ENCODE results near the gene HNRNPA1L2. TPM values are rescaled to one million over a fixed set of nuclear protein-coding genes. Genes with fewer than 3 reads are reported as not detected.

Gene HNRNPA1L2
- total RNA-seq, 4 donors from 2014 or later = 1.6 to 6.2 (median 4.6) TPM

DNA sequence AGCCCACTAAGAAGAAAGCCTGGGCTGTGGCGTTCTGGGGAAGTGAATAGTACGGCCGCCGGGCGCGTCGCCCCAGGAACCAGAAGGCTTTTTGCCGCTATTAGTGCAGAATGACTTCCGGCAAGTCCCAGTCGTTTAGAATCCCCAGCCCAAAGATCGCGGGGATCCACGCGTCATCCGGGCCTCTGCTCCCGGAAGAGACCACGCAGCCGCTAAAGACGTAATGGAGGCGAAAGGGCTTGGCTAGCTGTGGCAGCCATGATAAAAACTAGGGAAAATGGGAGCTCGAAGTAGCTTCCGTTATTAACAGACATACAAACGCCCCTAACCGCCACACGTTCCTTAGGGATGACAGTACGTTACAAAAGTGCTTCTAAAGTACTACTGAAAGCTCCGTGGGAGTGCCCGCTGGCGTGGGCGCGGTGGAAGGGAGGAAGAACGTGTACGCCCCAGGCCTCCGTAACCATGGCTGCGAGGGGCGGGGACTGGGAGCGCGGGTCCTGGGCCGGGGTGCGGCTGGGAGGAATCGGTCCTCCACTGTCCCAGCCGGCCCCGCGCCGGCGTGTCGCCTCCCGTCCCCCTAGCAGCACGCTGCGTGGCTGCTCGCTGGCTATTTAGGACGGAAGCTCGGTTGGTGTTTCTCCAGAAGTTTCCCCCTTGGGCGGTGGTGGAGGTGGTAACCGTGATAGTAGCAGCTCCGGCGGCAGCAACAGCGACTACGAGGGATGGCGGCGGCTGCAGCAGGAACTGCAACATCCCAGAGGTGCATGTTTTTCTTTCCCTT is 10.2 kb downstream of the HNRNPA1L2 start, which contains the start of gene SUGT1:
TSS of gene SUGT1 (plus strand) at position 641 of the 784 bp plus-strand sequence. CDS start at position 726, 85 bp downstream.
- TF ChIP-seq, protein P1, sequence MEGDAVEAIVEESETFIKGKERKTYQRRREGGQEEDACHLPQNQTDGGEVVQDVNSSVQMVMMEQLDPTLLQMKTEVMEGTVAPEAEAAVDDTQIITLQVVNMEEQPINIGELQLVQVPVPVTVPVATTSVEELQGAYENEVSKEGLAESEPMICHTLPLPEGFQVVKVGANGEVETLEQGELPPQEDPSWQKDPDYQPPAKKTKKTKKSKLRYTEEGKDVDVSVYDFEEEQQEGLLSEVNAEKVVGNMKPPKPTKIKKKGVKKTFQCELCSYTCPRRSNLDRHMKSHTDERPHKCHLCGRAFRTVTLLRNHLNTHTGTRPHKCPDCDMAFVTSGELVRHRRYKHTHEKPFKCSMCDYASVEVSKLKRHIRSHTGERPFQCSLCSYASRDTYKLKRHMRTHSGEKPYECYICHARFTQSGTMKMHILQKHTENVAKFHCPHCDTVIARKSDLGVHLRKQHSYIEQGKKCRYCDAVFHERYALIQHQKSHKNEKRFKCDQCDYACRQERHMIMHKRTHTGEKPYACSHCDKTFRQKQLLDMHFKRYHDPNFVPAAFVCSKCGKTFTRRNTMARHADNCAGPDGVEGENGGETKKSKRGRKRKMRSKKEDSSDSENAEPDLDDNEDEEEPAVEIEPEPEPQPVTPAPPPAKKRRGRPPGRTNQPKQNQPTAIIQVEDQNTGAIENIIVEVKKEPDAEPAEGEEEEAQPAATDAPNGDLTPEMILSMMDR (IDR thresholded peaks at IDR 0.05; ENCODE audit: low read depth) = no peak

DNA sequence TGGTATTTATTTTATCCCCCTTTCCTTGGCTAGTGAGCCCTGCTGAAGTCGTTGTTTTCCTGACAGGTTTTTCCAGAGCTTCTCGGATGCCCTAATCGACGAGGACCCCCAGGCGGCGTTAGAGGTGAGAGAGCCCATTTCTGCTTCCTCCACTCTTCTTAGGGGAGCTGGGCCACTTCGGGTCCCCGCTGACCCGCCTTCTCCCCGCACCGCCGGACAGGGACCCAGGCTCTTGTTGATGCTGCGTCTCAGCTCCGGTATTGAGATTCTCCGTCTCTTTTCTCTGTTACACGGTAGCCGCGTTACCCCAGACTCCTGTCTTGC is 10.7 kb downstream of the HNRNPA1L2 start:
- TF ChIP-seq, protein P1 (IDR thresholded peaks at IDR 0.05; ENCODE audit: low read depth) = no peak

DNA sequence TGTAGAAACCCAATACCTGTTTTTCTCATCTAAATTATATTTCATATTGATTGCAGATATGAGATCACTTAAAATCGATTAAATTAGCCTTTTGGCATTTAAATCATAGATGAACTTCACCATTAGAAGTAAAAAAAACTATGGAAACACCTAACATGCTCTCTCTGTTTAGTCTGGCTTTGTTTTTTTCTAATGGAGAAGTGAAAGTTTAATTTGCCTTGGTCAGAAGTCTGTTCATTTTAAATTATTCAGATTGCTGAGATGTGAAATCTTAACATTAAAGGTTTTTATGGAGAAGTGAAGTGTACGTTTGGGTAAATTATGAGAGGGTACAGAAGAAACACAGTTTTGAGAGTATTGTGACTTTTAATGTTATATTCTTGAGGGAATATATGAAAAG is 17.1 kb downstream of the HNRNPA1L2 start:
- TF ChIP-seq, protein P1 (IDR thresholded peaks at IDR 0.05; ENCODE audit: low read depth) = no peak

DNA sequence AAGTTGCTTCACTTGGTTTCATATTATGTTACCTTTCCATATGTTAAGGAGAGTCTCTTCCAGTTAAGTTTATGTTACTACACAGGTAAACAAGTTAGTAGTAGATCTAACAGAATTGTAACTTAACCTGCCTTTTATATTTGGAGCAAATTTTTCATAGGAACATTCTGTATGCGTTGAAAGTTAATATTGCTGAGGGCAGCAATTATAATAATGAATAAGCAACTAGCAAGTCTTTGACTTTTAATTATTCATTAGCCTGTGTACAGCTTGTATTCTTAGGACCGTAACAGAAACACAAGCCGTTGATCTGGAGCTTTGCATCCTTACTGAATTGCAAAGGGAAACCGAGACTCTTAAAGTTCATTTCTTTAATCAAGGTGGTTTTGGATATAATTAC is 22.0 kb downstream of the HNRNPA1L2 start:
- TF ChIP-seq, protein P1 (IDR thresholded peaks at IDR 0.05; ENCODE audit: low read depth) = no peak

DNA sequence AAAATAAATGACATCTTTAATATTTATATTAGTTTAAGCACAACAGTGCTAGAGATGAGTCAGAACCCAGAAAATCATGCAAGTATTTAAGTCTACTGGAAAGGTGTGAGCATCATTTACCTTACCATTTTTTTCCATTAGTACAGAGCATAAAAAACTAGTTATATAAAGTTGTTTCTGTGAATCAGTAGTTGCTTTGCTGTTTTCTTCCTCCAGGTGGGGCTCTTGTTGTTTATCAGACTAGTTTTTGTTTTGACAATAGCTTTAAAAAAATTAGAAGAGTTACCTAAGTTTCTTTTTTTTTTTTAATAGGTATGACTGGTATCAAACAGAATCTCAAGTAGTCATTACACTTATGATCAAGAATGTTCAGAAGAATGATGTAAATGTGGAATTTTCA is 23.1 kb downstream of the HNRNPA1L2 start:
- TF ChIP-seq, protein P1 (IDR thresholded peaks at IDR 0.05; ENCODE audit: low read depth) = no peak

DNA sequence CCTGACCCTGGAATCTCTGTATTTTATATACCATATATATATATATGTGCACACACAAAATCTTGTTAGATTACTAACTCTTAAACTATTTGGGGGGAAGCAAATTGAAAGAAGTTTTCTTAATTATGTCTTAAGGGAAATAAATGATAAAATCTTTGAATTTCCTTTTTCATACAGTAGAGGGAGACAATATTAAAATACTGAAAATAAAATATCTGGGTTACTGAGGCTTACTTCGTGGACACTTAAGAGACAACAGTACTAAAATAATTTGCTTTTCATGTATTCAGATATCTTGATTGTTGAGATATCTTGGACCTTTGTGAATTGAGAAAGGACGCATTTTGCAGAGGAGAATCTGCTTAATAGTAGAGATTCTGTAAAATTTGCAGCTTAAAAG is 27.4 kb downstream of the HNRNPA1L2 start:
- TF ChIP-seq, protein P1 (IDR thresholded peaks at IDR 0.05; ENCODE audit: low read depth) = no peak

DNA sequence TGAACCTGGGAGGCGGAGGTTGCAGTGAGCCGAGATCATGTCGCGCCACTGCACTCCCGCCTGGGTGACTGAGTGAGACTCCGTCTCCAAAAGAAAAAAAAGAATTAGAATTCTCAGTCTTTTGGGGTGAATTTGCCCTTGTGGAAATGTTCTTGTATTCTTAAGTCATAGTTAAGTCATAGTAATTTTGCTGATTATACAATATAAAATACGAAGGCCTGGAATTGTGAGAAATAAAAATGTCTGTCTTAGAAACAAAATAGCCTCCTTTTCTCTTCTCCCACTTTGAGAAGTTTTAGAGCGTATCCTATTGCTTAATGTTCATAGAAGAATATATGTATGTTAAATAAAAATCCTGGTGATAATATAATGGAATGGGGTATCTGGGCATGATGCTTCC is 28.5 kb downstream of the HNRNPA1L2 start:
- TF ChIP-seq, protein P1 (IDR thresholded peaks at IDR 0.05; ENCODE audit: low read depth) = no peak
